CD14-positive monocyte (primary cell): ENCODE data around the gene ZNF740. TPM values are rescaled to one million over a fixed set of nuclear protein-coding genes. Genes with fewer than 3 reads are reported as not detected.

ENCODE experiments used
- DNase-seq, 3 donors: peaks; one replicate each; pipeline ENCODE4 v3.0.0-alpha.2; 2011 to 2022
- H2AFZ ChIP-seq: 2 replicates; pipeline ENCODE4 v1.6.0; 2012; ENCODE audit warnings: mild to moderate bottlenecking, low read depth, low read length, inconsistent platforms; ENCODE audit not compliant: insufficient read depth, poor library complexity, severe bottlenecking
- H3K27ac ChIP-seq, 2 donors: 1 replicate in 1 of 2; 2 replicates in 1 of 2; pipeline ENCODE4 v1.5.1; 2012 to 2013; ENCODE audit warnings: low read length in 2 of 2, control low read depth in 1 of 2, inconsistent platforms in 1 of 2, low read depth in 1 of 2, mild to moderate bottlenecking in 1 of 2
- H3K27me3 ChIP-seq, 2 donors: one replicate each; pipeline versions ENCODE4 v1.6.0 to v1.6.1; 2011 to 2013; ENCODE audit warnings: low read length in 2 of 2; ENCODE audit not compliant: control insufficient read depth in 2 of 2, insufficient read depth in 2 of 2
- H3K36me3 ChIP-seq, 2 donors: replicated peaks in 1 of 2; 1 replicate in 1 of 2; 2 replicates in 1 of 2; pipeline versions ENCODE4 v1.5.1 to v1.6.1; 2012 to 2013; ENCODE audit warnings: low read length in 2 of 2, control low read depth in 1 of 2, inconsistent platforms in 1 of 2, mild to moderate bottlenecking in 1 of 2; ENCODE audit not compliant: insufficient read depth in 2 of 2, control insufficient read depth in 1 of 2
- H3K4me1 ChIP-seq, 2 donors: 1 replicate in 1 of 2; 2 replicates in 1 of 2; pipeline versions ENCODE4 v1.5.1 to v1.6.1; 2012 to 2013; ENCODE audit warnings: low read length in 2 of 2, control low read depth in 1 of 2, inconsistent platforms in 1 of 2, mild to moderate bottlenecking in 1 of 2, moderate library complexity in 1 of 2; ENCODE audit not compliant: insufficient read depth in 2 of 2, control insufficient read depth in 1 of 2
- H3K4me2 ChIP-seq: replicated peaks from 2 replicates; pipeline ENCODE3; 2012; ENCODE audit warnings: low read length, moderate library complexity, mild to moderate bottlenecking; ENCODE audit not compliant: poor library complexity, severe bottlenecking; ENCODE audit errors: extremely low read depth
- H3K4me3 ChIP-seq, 3 experiments: fragments of 200-600 bp in 1 of 3; sonication (generic) in 1 of 3; replicated peaks in 1 of 3; 1 replicate in 2 of 3; 2 replicates in 1 of 3; pipeline ENCODE4 v1.5.1; 2011 to 2013; ENCODE audit warnings: low read length in 3 of 3, mild to moderate bottlenecking in 3 of 3, control low read depth in 2 of 3, low read depth in 2 of 3, inconsistent platforms in 1 of 3, moderate library complexity in 1 of 3
- H3K79me2 ChIP-seq: 2 replicates; pipeline ENCODE4 v1.6.0; 2012; ENCODE audit warnings: mild to moderate bottlenecking, control low read depth, inconsistent platforms, low read length, moderate library complexity; ENCODE audit not compliant: insufficient read depth
- H3K9ac ChIP-seq: 2 replicates; pipeline ENCODE4 v1.6.0; 2017; ENCODE audit warnings: low read length, mild to moderate bottlenecking; ENCODE audit not compliant: insufficient read depth, poor library complexity, severe bottlenecking
- H3K9me3 ChIP-seq, 2 donors: replicated peaks in 1 of 2; 1 replicate in 1 of 2; 2 replicates in 1 of 2; pipeline versions ENCODE4 v1.5.1 to v1.6.1; 2012 to 2013; ENCODE audit warnings: low read length in 2 of 2, control low read depth in 1 of 2; ENCODE audit not compliant: control insufficient read depth in 1 of 2, insufficient read depth in 1 of 2
- H4K20me1 ChIP-seq: 2 replicates; pipeline ENCODE4 v1.6.0; 2012; ENCODE audit warnings: mild to moderate bottlenecking, low read length, control low read depth, moderate library complexity; ENCODE audit not compliant: insufficient read depth
- H3K27ac Mint-ChIP-seq, 7 donors: one replicate each; pipeline ENCODE4 v1.8.0; 2020; ENCODE audit warnings: mild to moderate bottlenecking in 7 of 7, mixed read lengths in 7 of 7, moderate library complexity in 6 of 7, inconsistent platforms in 2 of 7
- H3K27me3 Mint-ChIP-seq, 3 donors: one replicate each; pipeline ENCODE4 v1.8.0; 2021 to 2022; ENCODE audit warnings: low read depth in 3 of 3, mild to moderate bottlenecking in 3 of 3, mixed read lengths in 3 of 3, moderate library complexity in 3 of 3, inconsistent platforms in 1 of 3
- H3K36me3 Mint-ChIP-seq, 2 donors: one replicate each; pipeline ENCODE4 v1.8.0; 2020; ENCODE audit warnings: mixed read lengths in 2 of 2, inconsistent platforms in 1 of 2, mild to moderate bottlenecking in 1 of 2
- H3K4me1 Mint-ChIP-seq: one replicate; pipeline ENCODE4 v1.8.0; 2020; ENCODE audit warnings: mild to moderate bottlenecking, mixed read lengths
- H3K4me3 Mint-ChIP-seq, 2 donors: one replicate each; pipeline ENCODE4 v1.8.0; 2020; ENCODE audit warnings: mild to moderate bottlenecking in 2 of 2, mixed read lengths in 2 of 2, moderate library complexity in 1 of 2
- H3K9me3 Mint-ChIP-seq, 7 donors: one replicate each; pipeline ENCODE4 v1.8.0; 2020 to 2022; ENCODE audit warnings: mixed read lengths in 7 of 7, mild to moderate bottlenecking in 6 of 7, moderate library complexity in 6 of 7, inconsistent platforms in 2 of 7
- WGBS: methylation state at CpG from one replicate; pipeline ENCODE4 v1.1.5; 2013; ENCODE audit warnings: missing lambda C conversion rate; ENCODE audit not compliant: insufficient coverage; 5-methylcytosine and 5-hydroxymethylcytosine counted together
- intact Hi-C, 2 donors: fragments of 100-400 bp; cut with micrococcal nuclease; formaldehyde crosslinking; loops; one replicate each; pipeline versions ENCODE4 v1.15.0 to v1.15.1; 2023
- polyA plus RNA-seq, 3 donors: library from polyadenylated mRNA; depleted of rRNA in 1 of 3; unstranded in 2 of 3; stranded (reverse) in 1 of 3; fragments of 300-500 nt in 2 of 3; fragments of >200 nt in 1 of 3; fragmentation: Illumina TruSeq in 2 of 3; gene quantifications; 1 replicate in 2 of 3; 2 replicates in 1 of 3; pipeline ENCODE4 v1.2.3, GENCODE V29; 2012 to 2021
- TF ChIP-seq, protein P1 (sequence below): fragments of 200-600 bp; IDR thresholded peaks from one replicate; pipeline ENCODE4 v1.8.0; 2022; ENCODE audit warnings: antibody characterized with exemption, mild to moderate bottlenecking

The ZNF740 gene
- polyA plus RNA-seq, 3 donors: 0.74 to 15.4 (median 1.3) TPM

GRCh38 chr12:53200107-53200457 is 19.6 kb downstream of the ZNF740 start:
- no peaks in the 10 kb centered on the region for H4K20me1 ChIP-seq
- H3K27ac Mint-ChIP-seq: peak overlapping the region in 1 of 7 donors; percentile 73
- DNase-seq: no peak
- no peak overlapping the region for H3K4me2 ChIP-seq
- no peak overlapping the region for H2AFZ ChIP-seq
- H3K9ac ChIP-seq: no peak overlapping the region
- peaks cover 16 to 23% of the 10 kb centered on the region in 2 donors for H3K36me3 ChIP-seq
- peaks cover 48% of the 10 kb centered on the region for H3K4me1 Mint-ChIP-seq
- H3K27me3 ChIP-seq: no peaks in the 10 kb centered on the region
- peaks cover 38 to 45% of the 10 kb centered on the region in 2 donors for H3K4me1 ChIP-seq
- H3K36me3 Mint-ChIP-seq: peaks cover 32 to 33% of the 10 kb centered on the region in 2 donors
- intact Hi-C loops: loop anchor here in 1 of 2 donors (2.0 kb wide), 1 partner anchor 41 kb away; no protein-coding TSS in a partner anchor
- H3K79me2 ChIP-seq: peaks cover 22% of the 10 kb centered on the region
- peaks cover 0 to 2% (median 0%) of the 10 kb centered on the region in 7 donors for H3K9me3 Mint-ChIP-seq
- H3K4me3 Mint-ChIP-seq: no peak overlapping the region
- 100% methylated on average over 1 of the region's 2 CpGs for WGBS
- H3K4me3 ChIP-seq: peak overlapping the region in 1 of 3 experiments; percentile 0
- TF ChIP-seq, protein P1, sequence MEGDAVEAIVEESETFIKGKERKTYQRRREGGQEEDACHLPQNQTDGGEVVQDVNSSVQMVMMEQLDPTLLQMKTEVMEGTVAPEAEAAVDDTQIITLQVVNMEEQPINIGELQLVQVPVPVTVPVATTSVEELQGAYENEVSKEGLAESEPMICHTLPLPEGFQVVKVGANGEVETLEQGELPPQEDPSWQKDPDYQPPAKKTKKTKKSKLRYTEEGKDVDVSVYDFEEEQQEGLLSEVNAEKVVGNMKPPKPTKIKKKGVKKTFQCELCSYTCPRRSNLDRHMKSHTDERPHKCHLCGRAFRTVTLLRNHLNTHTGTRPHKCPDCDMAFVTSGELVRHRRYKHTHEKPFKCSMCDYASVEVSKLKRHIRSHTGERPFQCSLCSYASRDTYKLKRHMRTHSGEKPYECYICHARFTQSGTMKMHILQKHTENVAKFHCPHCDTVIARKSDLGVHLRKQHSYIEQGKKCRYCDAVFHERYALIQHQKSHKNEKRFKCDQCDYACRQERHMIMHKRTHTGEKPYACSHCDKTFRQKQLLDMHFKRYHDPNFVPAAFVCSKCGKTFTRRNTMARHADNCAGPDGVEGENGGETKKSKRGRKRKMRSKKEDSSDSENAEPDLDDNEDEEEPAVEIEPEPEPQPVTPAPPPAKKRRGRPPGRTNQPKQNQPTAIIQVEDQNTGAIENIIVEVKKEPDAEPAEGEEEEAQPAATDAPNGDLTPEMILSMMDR: no peak
- H3K9me3 ChIP-seq: no peaks in the 10 kb centered on the region
- H3K27me3 Mint-ChIP-seq: peaks cover 12 to 14% (median 14%) of the 10 kb centered on the region in 3 donors
- no peak overlapping the region for H3K27ac ChIP-seq

GRCh38 chr12:53200458-53201176 is 20.1 kb downstream of the ZNF740 start:
- Histone ChIP-seq H3K4me2 (peak overlapping the region; percentile 36), H3K9me3 (no peaks in the 10 kb centered on the region), H4K20me1 (no peaks in the 10 kb centered on the region), H3K27me3 (no peaks in the 10 kb centered on the region), H3K27ac (no peak overlapping the region), H3K4me1 (peaks cover 43 to 51% of the 10 kb centered on the region in 2 donors), H3K79me2 (peaks cover 25% of the 10 kb centered on the region), H3K9ac (no peak overlapping the region), H2AFZ (peak overlapping the region; percentile 1), H3K4me3 (peak overlapping the region in 1 of 3 experiments; percentile 0), H3K36me3 (peaks cover 15 to 18% of the 10 kb centered on the region in 2 donors)
- H3K36me3 Mint-ChIP-seq: peaks cover 27% of the 10 kb centered on the region in 2 donors
- H3K27ac Mint-ChIP-seq: peak overlapping the region; percentile 6 to 73 (median 55)
- peaks cover 7 to 14% (median 14%) of the 10 kb centered on the region in 3 donors for H3K27me3 Mint-ChIP-seq
- 0% methylated on average over 3 of the region's 10 CpGs for WGBS
- peaks cover 0 to 2% (median 0%) of the 10 kb centered on the region in 7 donors for H3K9me3 Mint-ChIP-seq
- peak overlapping the region; percentile 34 to 51 for H3K4me3 Mint-ChIP-seq
- intact Hi-C loops: loop anchor here in 1 of 2 donors (2.0 kb wide), 1 partner anchor 42 kb away; no protein-coding TSS in a partner anchor
- no peak for DNase-seq
- TF ChIP-seq, protein P1: no peak
- H3K4me1 Mint-ChIP-seq: peaks cover 53% of the 10 kb centered on the region
